Activated CD8-positive, alpha-beta memory T cell treated with anti-CD3 and anti-CD28 coated beads for 36 hours (primary cell): ENCODE results near the gene CAMSAP2. TPM values are rescaled to one million over a fixed set of nuclear protein-coding genes. Genes with fewer than 3 reads are reported as not detected.

Source experiments
- CTCF ChIA-PET: fragments of 350-600 bp; sonication (Branson Sonifier 250); formaldehyde crosslinking; loops from one replicate; lab custom pipeline; 2021; ENCODE audit warnings: antibody characterized with exemption; lab: Charles Lee
- POLR2A ChIA-PET: fragments of 350-600 bp; sonication (Branson Sonifier 250); formaldehyde crosslinking; loops from one replicate; lab custom pipeline; 2021; ENCODE audit warnings: antibody characterized with exemption; lab: Charles Lee
- total RNA-seq, 2 experiments: library from RNA; stranded (reverse); gene quantifications; one replicate each; pipeline ENCODE4 v1.2.3, GENCODE V29; 2021

Gene CAMSAP2, protein sequence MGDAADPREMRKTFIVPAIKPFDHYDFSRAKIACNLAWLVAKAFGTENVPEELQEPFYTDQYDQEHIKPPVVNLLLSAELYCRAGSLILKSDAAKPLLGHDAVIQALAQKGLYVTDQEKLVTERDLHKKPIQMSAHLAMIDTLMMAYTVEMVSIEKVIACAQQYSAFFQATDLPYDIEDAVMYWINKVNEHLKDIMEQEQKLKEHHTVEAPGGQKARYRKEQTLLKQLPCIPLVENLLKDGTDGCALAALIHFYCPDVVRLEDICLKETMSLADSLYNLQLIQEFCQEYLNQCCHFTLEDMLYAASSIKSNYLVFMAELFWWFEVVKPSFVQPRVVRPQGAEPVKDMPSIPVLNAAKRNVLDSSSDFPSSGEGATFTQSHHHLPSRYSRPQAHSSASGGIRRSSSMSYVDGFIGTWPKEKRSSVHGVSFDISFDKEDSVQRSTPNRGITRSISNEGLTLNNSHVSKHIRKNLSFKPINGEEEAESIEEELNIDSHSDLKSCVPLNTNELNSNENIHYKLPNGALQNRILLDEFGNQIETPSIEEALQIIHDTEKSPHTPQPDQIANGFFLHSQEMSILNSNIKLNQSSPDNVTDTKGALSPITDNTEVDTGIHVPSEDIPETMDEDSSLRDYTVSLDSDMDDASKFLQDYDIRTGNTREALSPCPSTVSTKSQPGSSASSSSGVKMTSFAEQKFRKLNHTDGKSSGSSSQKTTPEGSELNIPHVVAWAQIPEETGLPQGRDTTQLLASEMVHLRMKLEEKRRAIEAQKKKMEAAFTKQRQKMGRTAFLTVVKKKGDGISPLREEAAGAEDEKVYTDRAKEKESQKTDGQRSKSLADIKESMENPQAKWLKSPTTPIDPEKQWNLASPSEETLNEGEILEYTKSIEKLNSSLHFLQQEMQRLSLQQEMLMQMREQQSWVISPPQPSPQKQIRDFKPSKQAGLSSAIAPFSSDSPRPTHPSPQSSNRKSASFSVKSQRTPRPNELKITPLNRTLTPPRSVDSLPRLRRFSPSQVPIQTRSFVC (N-terminal part only)
- total RNA-seq, result 1 to 10 TPM; 2.7 to 3.3 TPM

DNA sequence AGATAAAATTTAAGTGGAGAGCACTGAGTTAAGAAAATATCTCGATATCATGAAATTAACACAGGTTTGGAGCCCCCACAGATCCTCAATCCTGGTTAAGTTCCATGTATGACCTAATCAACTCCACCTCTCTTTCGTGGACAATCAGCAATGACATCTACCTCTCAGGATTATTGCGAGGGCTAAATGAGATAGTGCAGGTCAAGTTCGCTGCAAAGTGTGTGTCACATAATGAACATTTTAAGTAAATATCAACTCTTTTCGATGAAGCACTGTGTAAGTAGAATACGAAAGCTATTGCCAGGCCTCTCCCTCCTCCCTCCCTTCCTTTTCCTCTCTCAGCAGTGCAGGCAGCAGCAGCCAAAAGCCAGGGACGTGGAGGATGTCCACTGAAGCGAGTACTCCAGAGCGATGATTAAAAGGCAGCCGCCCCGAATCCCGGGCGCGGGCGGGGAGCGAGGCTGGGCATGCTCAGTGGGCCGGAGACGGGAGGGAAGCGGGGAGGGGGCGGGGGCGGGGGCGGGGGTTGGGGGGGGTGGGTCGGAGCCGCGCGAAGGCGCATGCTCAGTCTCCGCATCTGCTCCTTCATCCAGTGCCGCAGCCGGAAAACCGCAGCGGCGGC is at the start of gene CAMSAP2:
Gene CAMSAP2 (plus strand): TSS at position 567 of the 622 bp plus-strand sequence. CDS start 935 bp downstream, outside the sequence.
- ChIA-PET CTCF (interaction anchor here (0.7 to 1.0 kb wide), 2 partner anchors 111 to 739 kb away, joined by 3 read pairs; no protein-coding TSS in a partner anchor), POLR2A (interaction anchor here (1.6 kb wide), 1 partner anchor 69 kb away, joined by 5 read pairs; the partner anchor contains the start of gene DDX59)

DNA sequence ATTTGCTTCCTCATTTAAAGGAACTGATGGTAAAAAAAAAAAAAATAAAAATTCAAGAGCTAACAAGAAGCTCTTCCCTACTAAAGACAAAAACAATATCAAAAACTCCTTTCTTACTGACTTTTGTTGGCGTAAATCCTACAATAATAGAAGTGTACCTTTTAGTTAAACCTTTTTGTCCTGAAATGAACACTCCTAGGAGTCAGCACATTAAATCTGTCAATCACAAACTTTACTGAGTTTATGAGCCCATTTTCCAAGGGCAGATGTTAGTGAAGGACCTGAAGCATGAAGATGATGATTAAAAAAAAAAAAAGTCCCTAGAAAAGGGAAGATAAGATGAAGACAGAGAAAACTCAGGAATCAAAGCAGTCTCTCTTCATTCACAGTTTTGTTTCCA is 46.4 kb upstream of the CAMSAP2 start:
- ChIA-PET POLR2A (no interaction called here), CTCF (interaction anchor here (1.2 kb wide), 1 partner anchor 79 kb away, joined by 3 read pairs; no protein-coding TSS in a partner anchor)

DNA sequence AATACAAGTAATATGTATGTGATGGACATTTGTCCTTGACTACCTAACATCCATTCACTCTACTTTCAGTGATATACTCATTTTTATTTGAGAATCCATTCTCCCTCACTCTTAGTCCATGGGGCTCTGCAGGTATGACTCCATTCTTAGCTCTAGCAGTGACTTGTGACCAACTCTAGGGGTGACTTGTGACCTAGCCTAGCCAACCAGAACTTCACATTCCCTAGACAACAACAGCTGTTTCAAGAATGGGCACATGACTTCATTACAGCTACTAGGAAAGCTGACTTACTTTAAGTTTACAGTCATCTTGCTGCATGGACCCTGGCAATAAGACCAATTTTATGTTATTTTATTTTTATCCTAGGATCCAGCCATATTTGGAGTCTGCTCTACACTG is 45.4 kb upstream of the CAMSAP2 start:
- ChIA-PET CTCF (no interaction called here), POLR2A (interaction anchor here (0.7 kb wide), 1 partner anchor 18 kb away, joined by 8 read pairs; no protein-coding TSS in a partner anchor)

DNA sequence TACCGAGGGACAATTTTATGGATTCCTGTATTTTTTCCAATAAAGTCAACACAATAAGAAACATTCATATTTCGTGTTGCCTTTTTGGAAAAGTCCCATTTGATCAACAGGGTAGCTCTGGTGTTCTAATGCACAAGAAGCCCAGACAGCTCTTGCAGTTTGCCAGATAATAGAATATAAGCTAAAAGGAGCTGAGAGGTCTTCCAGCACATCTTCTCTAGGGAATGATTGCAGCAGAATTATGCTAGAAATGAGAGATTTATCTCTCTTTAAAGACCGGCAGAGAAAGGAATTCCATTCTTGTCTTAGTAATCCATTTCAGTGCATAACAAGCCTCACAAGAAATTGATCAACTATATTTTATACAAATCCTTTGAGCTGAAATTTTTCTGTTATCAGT is 44.0 kb upstream of the CAMSAP2 start:
- ChIA-PET POLR2A (no interaction called here), CTCF (no interaction called here)

DNA sequence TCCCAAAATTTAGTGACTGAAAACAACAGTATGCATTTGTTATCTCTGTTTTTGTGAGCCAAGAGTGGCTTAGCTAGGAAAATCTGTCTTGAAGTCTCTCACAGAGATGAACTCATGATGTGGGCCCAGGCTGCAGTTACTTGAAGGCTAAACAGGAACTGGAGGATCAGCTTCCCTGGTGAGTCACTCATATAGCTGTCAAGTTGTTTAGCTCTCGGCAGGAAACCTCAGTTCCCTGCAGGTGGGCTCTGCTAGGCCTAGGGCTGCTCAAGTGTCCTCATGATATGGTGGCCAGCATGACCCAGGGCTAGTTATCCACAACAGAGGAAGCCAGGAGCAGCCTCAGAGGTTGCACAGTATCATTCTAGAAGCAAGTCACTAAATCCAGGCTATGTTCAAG is 38.8 kb upstream of the CAMSAP2 start:
- ChIA-PET POLR2A (no interaction called here), CTCF (no interaction called here)

DNA sequence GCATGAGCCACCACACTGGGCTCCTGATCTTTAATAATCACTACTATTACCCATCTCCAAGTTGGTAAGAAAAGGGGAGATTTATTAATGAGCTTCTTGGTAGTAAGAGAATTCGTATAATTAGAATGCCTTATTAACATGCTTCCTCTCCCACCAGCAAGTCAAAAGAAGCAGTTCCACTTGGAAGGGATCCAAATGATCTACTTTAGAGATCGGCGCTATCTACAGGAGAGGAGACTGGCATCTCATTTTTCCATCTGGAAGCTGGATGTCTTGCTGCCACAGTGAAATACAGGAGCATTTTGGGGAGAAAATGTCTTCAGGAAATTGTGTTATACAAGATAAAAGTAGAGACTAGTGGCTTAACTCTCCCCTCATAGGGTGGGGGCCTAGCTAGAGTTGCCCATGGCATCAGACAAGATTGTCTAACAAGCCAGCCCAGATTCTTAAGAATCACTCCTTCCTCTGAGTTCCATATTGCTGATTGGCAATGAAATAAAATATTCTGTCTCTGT is 33.6 kb upstream of the CAMSAP2 start:
- ChIA-PET CTCF (no interaction called here), POLR2A (no interaction called here)

DNA sequence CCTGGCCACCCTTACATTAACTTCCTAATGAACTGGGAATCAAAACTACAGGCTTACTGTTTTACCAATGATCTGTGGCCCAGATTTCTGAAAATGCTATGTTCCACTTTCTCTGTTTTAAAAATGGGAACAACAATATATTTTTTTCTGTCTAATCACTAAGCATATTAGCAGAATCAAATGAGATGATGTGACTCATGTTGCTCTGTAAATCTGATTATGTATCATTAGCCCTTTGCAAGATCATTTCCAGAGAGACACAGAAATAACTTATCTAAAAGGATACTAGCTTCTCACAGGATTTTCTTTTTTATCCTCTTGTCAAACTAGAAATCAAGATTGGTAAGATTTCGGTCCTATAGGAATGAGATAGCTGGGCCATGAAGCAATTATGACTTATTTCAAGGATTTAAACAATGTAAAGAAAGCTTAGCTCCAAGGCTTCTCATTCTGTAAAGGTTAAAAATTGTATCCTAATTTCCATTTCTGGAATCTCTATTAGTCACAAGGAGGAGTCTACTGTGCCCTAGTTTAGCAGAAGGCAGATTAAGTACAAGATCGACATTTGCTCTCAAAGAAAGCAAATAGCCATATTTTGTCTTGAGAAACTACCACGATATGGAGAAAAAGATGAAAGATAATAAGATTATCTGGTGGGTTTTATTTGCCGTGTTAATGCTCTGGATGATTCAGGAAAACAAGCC is 32.4 kb upstream of the CAMSAP2 start:
- POLR2A ChIA-PET, result no interaction called here
- CTCF ChIA-PET, result interaction anchor here (0.7 kb wide), 1 partner anchor 21 kb away, joined by 4 read pairs; no protein-coding TSS in a partner anchor

DNA sequence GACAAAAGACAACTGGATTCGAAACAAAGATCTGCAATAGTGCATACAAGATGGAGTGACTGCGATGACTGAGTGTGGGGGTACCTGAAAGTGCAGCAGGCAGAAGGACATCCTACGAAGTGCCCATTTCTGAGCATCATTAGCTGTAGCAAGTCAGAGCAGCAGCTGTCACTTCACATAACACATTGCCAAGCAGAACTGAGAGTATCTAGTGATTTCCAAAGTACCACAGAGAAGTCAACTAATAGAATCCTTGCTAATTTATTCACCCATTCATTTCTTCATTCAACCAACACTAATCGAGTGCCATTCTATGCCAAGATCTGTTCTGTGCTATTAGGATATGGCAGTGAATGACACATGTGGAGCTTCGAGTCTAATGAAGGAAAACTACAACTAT is 31.6 kb upstream of the CAMSAP2 start:
- ChIA-PET CTCF (no interaction called here), POLR2A (no interaction called here)

DNA sequence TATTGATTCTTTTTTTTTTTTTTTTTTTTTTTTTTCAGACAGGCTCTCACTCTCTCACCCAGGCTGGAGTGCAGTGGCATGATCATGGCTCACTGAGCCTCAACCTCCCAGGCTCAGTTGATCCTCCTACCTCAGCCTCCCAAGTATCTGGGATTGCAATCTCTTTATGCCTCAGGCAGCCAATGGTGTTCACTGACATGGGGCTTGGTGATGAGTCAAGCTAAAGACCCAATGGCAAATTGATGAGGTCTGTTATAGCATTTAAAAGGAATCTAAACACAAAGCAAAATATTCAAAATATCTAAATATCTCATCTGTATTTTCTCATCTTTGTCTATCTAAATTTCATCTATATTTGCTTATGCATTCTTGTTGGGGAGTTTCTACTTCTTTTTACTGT is 30.5 kb upstream of the CAMSAP2 start:
- POLR2A ChIA-PET, result no interaction called here
- CTCF ChIA-PET, result no interaction called here

DNA sequence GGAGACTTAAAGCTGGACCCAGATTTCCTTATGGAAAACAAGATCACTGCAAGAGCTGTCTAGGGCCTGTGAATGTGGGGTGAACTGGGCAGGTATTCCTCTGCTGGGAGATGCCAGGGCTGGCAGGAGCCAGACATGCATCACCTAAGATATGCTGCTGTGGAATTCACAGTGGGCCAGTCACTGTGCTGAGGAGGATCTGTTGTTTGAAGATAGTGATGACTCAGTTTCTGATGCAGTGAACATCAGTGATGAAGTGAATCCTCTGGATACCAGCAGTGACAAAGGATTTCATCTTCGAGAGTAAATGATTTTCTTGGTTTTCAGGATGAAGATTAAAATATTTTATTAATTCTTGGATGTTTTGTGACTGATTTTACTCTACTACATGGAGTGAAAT is 29.9 kb upstream of the CAMSAP2 start:
- POLR2A ChIA-PET, result no interaction called here
- CTCF ChIA-PET, result no interaction called here

DNA sequence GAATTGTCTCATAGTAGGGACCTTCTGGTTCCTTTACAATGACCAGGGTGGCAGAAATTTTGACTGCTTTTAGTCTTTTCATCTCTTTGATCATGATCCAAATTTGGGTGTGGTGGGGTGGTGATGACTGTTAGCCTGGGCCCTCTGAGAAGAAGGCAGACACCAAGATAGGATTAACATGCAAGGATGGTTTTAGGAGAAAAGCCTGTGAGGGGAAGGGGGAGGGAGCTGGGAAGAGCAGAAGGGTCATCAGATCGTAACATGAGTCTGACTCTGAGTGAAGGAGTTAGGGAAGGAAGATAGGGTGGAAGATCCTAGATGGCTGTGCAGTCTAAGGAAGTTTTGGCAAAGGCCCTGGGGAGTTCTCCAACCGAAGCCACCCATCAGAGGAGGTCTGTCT is 28.5 kb upstream of the CAMSAP2 start:
- POLR2A ChIA-PET, result no interaction called here
- CTCF ChIA-PET, result interaction anchor here (0.5 kb wide), 1 partner anchor 59 kb away, joined by 3 read pairs; no protein-coding TSS in a partner anchor

DNA sequence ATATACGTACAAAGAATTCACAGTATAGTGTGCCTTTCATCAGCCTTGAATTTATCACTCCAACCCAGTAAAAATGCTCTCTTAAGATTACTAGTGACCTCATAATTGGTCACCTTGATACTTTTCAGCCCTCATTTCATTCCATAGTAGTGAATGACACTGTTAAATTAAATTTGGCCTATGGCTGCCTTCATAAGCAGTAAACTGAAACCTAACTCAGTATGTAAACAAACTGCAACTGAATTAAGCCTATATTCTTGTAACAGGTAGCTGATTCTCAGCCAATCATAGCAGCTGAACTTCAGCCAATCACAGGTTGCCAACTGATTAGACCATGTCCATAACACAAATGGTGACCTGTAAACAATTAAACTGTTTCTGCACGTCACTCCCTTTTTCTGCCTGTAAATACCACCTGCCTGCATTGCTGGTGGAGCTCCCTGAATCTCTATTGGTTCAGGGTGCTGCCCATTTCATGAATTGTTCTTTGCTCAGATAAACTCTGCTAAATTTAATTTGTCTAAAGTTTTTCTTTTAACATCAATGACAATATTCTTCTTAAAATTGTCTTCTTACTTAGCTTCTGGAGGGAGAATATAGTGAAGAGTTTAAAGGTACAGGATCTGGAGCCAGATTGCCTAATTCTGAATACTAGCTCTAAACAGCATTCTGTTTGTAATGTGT is 24.0 kb upstream of the CAMSAP2 start:
- ChIA-PET CTCF (no interaction called here), POLR2A (no interaction called here)

DNA sequence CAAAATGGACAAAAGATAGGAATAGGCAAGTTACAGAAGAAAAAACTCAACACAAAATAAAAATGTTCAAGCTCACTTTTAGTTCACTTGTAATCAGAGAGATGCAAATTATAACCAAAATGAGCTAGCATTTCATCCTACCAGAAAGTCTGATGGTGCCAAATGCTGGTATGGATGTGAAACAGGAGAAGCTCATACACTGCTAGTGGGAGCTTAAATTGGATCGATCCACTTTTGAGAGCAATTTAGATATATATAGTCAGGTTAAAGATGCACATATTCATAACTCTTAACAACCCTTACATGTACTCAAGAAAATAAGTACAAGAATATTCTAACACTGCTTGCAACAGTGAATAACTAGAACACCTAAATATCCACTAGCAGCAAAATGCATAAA is 18.5 kb upstream of the CAMSAP2 start:
- ChIA-PET CTCF (no interaction called here), POLR2A (no interaction called here)

DNA sequence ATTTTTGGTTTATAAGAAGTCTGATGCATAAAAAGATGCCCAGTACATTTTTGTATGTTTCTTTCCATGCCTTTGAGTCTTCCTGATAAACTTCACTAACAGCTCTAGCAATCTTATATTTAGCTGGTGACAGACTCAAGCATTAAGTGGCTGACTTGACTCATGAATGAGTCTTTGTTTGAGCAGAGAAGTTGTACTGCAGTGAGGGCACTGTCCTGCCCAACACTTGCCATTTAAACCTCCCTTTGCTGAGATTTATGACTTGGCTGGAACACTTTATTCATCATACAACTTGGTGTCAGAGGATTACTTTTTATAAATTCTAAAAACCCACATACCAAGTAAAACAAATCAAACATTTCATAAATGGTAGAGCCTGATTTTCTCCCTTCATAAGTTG is 14.6 kb upstream of the CAMSAP2 start:
- POLR2A ChIA-PET, result no interaction called here
- CTCF ChIA-PET, result no interaction called here

DNA sequence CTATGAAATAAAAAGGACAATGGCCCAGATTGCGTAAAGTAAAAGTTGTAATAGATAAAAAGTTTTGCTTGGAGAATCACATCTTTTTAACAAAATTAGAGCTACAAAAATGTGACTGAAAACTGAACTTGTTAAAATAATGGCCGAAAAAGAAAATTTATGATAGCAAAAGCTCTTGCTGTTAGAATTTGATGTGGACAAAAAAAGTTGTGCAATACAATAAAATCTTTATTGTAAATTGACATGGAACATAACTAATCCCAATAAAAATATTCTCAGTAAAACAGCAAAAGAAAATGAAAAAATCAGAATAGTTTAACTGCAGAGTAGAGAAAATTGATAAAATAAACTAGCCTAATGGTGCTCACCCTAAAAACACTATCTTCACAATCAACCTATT is 11.4 kb upstream of the CAMSAP2 start:
- CTCF ChIA-PET, result interaction anchor here (0.5 kb wide), 1 partner anchor 21 kb away, joined by 4 read pairs; no protein-coding TSS in a partner anchor
- POLR2A ChIA-PET, result no interaction called here

DNA sequence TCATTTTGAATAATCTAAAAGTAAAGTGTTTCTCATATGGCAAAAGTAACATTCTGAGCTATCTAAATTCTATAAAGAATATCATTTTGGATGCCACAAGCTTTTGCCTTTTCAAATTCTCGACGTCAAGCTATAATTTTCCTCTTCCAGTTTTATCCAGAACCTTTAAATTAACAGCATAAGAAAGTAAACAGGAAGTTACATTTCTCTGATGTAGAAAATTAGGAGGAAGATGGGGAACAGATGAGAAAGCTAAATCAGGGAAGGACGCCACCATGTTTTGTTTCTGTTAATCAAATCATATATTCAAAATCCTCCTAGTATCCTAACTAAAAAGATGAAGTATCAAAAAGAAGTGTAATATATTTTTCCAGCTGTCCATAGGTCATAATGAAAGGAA is 8.8 kb upstream of the CAMSAP2 start:
- POLR2A ChIA-PET, result no interaction called here
- CTCF ChIA-PET, result no interaction called here

DNA sequence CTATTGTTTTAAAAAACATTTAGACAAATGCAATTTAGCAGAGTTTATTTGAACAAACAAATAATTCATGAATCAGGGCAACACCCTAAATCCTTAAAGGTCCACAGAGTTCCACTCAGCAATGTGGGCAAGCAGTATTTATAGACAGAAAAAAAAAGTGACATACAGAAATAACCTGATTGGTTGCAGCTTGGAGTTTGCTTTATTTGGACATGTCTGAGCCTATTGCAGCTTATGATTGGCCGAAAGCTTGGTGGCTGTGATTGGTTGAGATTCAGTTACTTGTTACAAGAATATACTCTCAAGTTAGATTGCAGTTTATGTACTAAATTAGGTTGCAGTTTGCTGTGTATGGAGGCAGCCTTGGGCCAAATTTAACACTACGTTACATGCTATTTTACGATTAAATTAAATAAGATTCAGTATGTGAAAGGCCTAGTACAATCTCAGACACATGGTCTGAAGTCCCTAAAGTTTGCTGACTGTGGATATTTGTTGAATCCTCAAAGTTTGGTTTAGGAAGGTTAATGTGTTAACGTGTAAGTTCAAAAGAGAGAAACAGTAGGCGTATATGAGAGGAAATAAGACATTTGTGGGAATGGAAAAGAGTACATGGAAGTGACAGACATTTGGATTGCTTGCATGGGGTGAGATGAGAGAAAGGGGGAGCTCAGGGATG is 6.9 kb upstream of the CAMSAP2 start:
- CTCF ChIA-PET, result no interaction called here
- POLR2A ChIA-PET, result no interaction called here
